ENCODE results near the gene NR5A2.

Gene NR5A2

GRCh38 chr1:200128944-200129879 is 101.7 kb downstream of the NR5A2 start:
- DNase-seq: no peak

DNA sequence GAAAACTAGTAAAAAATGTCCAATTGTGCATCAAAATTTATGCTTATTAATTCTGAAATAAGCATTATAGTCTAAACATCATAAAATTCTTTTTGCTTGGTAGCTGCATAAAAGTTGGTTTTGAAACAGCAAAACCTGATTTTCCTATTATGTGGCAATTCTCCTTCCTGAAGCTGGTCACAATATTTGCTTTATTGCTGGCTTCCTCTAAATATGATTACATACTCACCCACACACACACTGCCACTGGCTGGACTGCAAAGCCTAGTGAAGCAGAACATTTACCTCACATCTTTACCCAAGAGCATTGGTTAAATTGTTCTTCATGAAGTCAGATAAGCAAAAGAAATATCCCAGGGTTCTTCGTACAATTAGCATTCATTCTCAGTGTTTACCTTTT is 103.0 kb downstream of the NR5A2 start:
- no peak for DNase-seq

DNA sequence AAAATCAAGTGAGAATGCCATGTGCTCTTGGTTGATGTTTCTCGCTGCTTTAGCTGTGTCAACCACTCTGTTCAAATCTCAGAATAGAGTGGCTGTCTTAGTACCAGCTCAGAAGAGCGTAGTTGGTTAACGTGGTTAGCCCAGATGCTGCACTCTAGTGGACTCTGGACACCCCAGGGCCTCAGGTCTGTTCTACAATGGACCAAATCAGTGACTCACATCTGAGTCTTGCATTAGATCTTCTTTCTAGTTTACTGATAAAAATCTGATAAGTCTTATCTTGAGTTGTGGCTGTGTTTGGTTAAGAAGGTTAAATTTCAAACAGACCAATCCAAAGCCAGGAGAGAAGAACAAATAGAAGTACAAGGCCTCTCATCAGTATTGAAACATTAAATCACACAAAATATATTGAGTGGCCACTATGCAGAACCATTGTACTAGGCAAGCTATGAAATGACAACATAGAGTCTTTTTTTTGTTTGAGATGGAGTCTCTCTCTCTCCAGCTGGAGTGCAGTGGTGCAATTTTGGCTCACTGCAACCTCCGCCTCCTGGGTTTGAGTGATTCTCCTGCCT is 104.1 kb downstream of the NR5A2 start:
- no peak for DNase-seq

DNA sequence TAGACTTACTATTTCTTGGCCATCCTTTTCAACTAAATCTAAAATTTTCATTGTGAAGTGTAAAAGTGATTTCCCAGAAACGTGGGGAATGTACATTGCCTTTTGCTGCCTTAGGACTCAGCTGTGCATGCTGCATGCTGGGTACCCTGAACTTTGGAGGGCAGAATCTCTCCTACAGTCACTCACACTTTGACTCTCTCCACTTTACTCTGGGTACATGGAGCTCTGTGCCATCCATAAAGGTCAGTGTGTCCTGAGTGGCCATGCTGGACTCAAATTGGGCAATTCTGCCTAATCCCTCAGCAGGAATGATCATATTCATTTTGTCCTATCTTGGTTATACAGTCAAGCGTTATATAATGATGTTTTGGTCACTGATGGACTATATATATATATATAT is 105.6 kb downstream of the NR5A2 start:
- DNase-seq: no peak

GRCh38 chr1:200134116-200134515 is 106.6 kb downstream of the NR5A2 start:
- no peak for DNase-seq

GRCh38 chr1:200136384-200136783 is 108.9 kb downstream of the NR5A2 start:
- no peak for DNase-seq

DNA sequence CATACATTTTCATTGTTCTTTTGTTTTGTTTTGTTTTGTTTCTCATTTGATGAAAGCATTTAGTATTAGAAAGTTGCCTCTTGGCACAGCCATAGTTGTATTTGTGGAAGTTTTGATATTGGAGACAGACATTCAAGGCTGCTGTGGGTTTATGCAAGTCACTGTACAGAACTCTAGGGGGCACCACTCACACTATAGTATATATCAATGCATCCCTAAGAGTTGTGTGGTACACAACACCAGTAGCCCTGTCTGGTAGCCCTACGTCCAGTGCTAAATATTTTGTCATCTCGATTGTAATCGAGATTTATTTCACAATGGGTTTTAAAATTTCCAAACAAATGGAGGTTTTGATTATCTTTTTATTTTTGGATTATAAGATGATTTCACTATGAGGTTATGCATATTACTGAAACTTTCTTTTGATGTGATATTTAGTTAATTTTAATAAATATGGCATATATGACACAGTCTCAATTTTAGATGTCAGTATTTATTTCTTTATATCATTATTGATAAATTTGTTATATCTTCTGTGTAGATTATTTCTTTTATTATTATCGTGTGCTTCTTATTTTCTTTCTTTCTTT is 112.2 kb downstream of the NR5A2 start:
- no peak for DNase-seq

GRCh38 chr1:200143347-200143746 is 115.8 kb downstream of the NR5A2 start:
- no peak for DNase-seq

- DNase-seq: no peak
Observed at GRCh38 chr1:200146100-200146499, 118.6 kb downstream of the NR5A2 start.

- no peak for DNase-seq
Observed at GRCh38 chr1:200147094-200147493, 119.6 kb downstream of the NR5A2 start.

DNA sequence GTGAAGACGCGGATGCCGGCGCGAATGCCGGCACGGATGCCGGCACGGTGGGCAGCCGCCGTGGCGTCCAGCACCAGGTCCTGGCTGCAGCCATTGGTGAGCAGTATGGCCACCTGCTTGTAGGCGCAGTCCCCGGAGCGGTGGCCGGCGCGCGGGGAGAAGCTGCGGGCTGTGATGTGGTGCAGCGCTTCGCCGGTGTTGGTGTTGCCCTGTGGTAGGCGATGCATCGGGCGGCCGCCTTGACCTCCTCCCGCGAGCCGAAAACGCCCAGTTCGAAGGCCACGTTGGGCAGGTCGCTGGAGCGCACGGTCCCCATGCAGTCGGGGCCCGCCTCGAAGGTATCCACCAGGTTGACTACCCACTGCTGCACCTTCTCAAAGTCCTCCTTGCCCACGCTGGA is 120.2 kb downstream of the NR5A2 start:
- DNase-seq: no peak

DNA sequence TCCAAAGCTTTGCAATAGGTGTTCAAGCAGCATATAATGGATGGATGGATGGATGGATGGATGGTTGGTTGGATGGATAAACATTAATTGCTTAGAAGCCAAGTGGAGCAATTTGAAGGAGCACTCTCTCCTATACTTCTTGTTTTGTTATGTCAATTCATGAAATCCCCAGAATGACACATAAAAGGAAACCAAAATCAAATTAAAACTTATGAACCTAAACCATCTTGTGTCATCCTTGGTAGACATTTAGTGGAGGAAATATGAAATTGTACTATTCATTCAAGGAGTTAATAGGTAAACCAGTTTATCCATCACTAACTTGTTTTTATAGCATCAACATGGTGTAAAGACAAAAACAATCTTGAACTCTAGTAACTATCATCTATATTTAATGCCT is 122.5 kb downstream of the NR5A2 start:
- DNase-seq: no peak

DNA sequence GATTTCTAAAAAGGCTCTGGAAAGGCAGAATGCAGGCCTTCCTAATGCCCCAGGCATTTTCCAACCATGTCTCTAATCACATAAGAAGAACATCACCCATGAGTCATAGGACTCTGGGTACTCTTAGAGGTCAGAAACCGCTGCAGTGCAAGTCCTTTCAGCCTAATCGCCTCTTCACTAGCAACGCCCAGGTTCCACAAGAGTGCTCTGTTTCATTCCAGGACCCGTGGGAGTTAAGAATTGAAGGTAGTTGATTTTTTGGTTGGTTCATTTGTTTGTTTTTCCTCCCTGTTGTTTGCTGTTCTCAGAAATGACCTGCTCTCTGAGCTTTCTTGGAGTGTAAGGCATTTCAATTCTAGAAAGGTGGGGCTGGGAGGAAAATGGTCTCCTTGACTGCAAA is 123.2 kb downstream of the NR5A2 start:
- DNase-seq: no peak

DNA sequence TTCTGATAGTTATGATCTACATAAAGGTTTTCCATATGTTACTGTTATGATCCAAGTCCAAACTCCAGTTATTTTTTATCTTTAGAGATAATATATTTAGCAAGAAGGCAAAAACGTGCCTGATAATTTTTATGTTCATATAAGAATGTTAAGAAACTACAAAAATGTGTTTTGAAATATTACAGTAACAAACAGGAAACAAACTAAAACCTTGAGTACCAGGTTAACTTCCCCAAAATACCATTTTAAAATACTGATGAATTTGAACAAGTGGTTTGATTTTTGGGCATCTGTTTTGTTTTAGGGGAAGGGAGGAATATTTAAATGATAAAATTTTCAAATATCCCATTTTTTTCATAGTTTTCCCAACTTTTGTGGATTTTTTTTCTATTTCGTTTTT is 124.8 kb downstream of the NR5A2 start:
- no peak for DNase-seq

GRCh38 chr1:200153277-200154055 is 126.0 kb downstream of the NR5A2 start:
- no peak for DNase-seq

DNA sequence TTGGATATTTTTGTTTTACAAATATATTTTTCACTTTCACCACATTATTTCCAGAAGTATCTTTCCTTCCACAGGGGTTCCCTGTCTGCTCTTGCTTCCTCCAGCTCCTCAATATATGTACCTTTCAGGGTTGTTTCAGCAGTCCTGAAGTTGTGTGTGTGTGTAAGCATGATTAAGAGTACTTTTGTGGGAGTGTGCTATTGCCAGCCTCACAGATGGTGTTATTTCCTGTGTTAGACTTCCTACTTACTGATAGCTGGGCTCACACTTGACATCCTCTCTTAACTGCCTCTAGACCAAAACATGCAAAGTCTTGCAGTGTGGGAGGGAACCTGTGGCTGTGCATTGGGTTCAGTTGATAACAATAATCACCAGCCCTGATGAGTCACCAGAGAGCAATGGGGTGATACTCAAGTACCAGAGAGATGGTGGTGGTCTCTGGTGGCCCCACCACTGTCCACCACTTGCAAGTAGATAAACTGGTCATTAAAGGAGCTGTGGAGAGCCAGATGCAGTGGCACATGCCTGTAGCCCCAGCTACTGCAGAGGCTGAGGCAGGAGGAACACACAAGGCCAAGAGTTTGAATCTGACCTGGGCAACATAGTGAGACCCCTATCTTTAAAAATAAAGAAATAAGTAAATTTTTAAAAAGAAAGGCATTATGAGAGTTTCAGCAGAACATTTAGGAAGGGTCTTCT is 126.7 kb downstream of the NR5A2 start:
- no peak for DNase-seq

DNA sequence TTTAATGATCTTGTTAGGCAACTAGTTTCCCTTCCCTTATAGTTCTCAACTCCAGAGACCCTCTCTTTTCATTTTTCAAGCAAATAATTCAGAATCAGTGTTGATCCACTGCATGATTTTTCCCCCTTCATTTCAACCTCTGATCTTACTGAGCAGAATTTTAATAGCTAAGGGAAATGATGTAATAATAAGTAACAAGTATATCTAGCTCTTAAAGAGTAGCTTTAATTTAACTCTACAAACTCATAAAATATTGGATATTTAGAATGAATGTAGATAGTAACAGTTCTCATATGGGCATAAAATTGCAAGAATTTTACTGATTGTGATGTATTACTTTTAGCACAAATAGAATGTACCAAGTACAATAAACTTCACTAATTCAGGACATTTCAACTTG is 130.2 kb downstream of the NR5A2 start:
- DNase-seq: no peak

DNA sequence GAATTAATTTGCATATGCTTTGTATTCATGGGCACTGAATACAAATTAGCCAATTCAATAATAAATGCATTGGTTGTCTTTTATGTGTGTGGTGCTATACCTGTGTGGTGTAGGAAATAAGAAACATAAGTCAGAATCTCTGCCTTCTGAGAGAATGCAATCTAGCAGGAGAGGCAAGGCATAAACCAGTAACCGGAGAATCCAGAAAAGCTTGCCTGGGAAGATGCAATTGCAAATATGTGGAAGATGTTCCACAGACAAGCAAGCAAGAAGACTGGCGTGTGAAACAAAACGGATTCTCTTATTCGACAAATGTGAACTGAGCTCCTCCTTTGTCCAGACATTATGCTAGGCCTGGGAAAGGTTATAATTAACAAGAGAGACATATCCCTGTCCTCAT is 134.3 kb downstream of the NR5A2 start:
- DNase-seq: no peak

DNA sequence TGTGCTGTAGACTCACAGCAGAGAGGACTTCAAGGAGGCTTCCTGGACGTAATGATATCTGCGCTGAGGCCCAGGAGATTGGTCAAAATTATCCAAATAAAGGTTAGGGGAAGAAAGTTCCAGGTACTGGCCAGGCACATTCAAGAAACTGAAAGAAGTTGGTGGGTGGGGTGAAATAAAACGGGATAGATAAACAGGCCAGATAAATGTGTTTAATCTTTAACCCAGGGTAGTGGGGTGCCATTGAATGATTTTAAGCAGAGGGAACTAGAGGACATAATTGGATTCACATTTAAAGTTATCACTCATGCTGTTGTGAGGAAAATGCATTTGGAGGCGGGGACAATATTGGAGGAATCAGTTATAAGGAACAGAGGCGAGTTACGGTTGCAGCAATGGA is 134.7 kb downstream of the NR5A2 start:
- DNase-seq: no peak

- no peak for DNase-seq
Observed at GRCh38 chr1:200162877-200163276, 135.4 kb downstream of the NR5A2 start.

DNA sequence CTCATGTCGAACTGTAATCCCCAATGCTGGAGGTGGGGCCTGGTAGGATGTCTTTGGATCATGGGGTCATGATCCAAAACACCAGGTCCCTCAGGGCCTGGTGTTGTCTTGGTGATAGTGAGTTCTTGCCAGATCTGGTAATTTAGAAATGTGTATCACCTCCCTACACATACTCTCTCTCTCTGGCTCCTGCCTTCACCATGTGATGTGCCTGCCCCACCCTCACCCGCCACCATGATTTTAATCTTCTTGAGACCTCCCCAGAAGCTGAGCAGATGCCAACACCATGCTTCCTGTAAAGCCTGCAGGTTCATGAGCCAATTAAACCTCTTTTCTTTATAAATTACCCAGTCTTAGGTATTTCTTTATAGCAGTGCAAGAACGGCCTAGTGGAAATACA is 136.4 kb downstream of the NR5A2 start:
- no peak for DNase-seq

DNA sequence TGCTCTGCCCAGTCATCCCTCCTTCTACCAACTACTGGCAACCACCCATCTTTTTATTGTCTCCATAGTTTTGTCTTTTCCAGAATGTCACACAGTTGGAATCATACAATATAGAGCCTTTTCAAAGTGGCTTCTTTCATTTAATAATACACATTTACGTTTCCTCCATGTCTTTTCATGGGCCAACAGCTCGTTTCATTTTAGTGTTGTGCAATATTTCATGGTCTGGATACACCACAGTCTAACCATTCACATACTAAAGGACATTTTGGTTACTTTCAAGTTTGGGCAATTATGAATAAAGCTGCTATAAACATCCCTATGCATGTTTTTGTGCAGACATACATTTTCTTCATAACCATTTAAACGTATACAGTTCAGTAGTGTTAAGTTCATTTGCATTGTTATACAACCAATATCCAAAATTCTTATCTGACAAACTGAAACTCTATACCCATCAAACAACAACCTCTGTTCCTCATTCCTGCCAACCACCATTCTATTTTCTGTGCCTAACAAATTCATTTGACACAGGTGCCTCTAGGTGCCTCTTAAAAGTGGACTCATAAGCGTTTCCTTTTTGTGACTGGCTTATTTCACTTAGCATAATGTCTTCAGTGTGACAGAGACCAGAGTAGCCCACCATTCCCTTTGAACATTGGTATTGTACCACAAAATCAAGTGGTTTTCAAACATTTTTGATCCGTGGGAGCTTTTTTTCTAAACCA is 138.1 kb downstream of the NR5A2 start:
- DNase-seq: no peak

Data from NCI-H1417 treated with DMSO at 0.1 percent for 48 hours (cell line).